ENCODE measurements around the gene FBXO10.
A peak's percentile ranks its signal among the peaks of the same experiment; 100 is the strongest.
"Not testable (repeated sequence)": the region's sequence is repeated elsewhere in the genome, so short reads cannot be mapped to it uniquely, and the experiment has no call there.

The FBXO10 gene

GRCh38 chr9:37476930-37477329, 99.2 kb downstream of the FBXO10 start:
- no peak for DNase-seq

GRCh38 chr9:37474438-37474837, 101.7 kb downstream of the FBXO10 start:
- DNase-seq: no peak

- not testable (repeated sequence) for DNase-seq
These were observed 102.2 kb downstream of the FBXO10 start for GRCh38 chr9:37473982-37474381.

GRCh38 chr9:37471942-37472684, 104.1 kb downstream of the FBXO10 start:
- no peak for DNase-seq

GRCh38 chr9:37468620-37469019, 107.6 kb downstream of the FBXO10 start:
- DNase-seq: no peak

- not testable (repeated sequence) for DNase-seq
These were observed 108.7 kb downstream of the FBXO10 start for GRCh38 chr9:37467530-37467929.

GRCh38 chr9:37466037-37466709, 110.0 kb downstream of the FBXO10 start:
- DNase-seq: peak; percentile 47

GRCh38 chr9:37465249-37466036, 110.7 kb downstream of the FBXO10 start, which contains the start of gene ZBTB5:
TSS of gene ZBTB5 (minus strand) at chr9:37465450. CDS start at chr9:37442551, 22,899 bp downstream.
- DNase-seq: peak; percentile 99

- peak; percentile 93 for DNase-seq
These were observed 111.5 kb downstream of the FBXO10 start for GRCh38 chr9:37464426-37465248.

- no peak for DNase-seq
These were observed 112.2 kb downstream of the FBXO10 start for GRCh38 chr9:37464006-37464405.

Measured in NCI-H1436 (cell line).